Stimulated activated naive CD8-positive, alpha-beta T cell treated with anti-CD3 and anti-CD28 coated beads, Interleukin-15, amount 100 ng/mL, for 72 hours (primary cell): ENCODE results near the gene TCEA2.

Experiments used
- ATAC-seq: fragments of 150-1000 bp; cut with Tn5 transposase; 2 replicates; pipeline ENCODE4 v1.10.0; 2021; ENCODE audit warnings: mild to moderate bottlenecking, moderate library complexity
- DNase-seq, 2 donors: peaks; one replicate each; pipeline ENCODE4 v3.0.0; 2021 to 2022
- H3K27ac Mint-ChIP-seq, 2 donors: one replicate each; pipeline ENCODE4 v1.8.0; 2022; ENCODE audit warnings: mild to moderate bottlenecking in 2 of 2, mixed read lengths in 2 of 2, moderate library complexity in 2 of 2
- H3K27me3 Mint-ChIP-seq: one replicate; pipeline ENCODE4 v1.8.0; 2022; ENCODE audit warnings: mixed read lengths
- H3K4me1 Mint-ChIP-seq: one replicate; pipeline ENCODE4 v1.8.0; 2022; ENCODE audit warnings: mild to moderate bottlenecking, mixed read lengths
- H3K4me3 Mint-ChIP-seq, 2 donors: one replicate each; pipeline ENCODE4 v1.8.0; 2022; ENCODE audit warnings: mild to moderate bottlenecking in 2 of 2, mixed read lengths in 2 of 2, moderate library complexity in 1 of 2
- H3K9me3 Mint-ChIP-seq, 2 donors: one replicate each; pipeline ENCODE4 v1.8.0; 2022; ENCODE audit warnings: mixed read lengths in 2 of 2

The TCEA2 gene

GRCh38 chr20:64074963-64075362 lies 12.0 kb downstream of the TCEA2 start:
- no peak overlapping the region for H3K4me3 Mint-ChIP-seq
- ATAC-seq (no peak), DNase-seq (no peak)
- H3K27ac Mint-ChIP-seq, result peak overlapping the region in 1 of 2 donors; percentile 67
- no peaks in the 10 kb centered on the region for H3K9me3 Mint-ChIP-seq
- H3K27me3 Mint-ChIP-seq, result no peaks in the 10 kb centered on the region
- H3K4me1 Mint-ChIP-seq, result peaks cover 60% of the 10 kb centered on the region

DNA sequence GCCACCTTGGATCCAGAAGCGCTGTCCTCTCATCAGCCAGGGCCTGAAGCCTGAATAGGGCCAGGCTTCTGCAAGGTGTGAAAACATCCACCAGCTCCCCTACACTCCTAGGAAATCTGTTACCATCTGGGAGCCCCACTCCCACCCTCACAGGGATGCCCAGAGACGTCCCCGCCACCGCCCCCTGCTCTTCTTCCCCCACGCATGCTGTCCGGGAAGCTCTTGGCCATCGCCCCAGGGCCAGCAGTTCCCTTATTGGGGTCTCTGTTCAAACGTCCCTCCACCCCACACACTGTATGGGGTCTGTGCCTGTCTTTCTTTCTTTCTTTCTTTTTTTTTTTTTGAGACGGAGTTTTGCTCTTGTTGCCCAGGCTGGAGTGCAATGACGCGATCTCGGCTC lies 12.6 kb downstream of the TCEA2 start:
- Mint-ChIP-seq H3K9me3 (no peaks in the 10 kb centered on the region), H3K27ac (peak overlapping the region in 1 of 2 donors; percentile 86), H3K27me3 (peaks cover 2% of the 10 kb centered on the region), H3K4me1 (peaks cover 66% of the 10 kb centered on the region), H3K4me3 (no peak overlapping the region)
- ATAC-seq (no peak), DNase-seq (no peak)

GRCh38 chr20:64076061-64076997 lies 13.3 kb downstream of the TCEA2 start:
- H3K4me1 Mint-ChIP-seq, result peaks cover 72% of the 10 kb centered on the region
- DNase-seq, result no peak

DNA sequence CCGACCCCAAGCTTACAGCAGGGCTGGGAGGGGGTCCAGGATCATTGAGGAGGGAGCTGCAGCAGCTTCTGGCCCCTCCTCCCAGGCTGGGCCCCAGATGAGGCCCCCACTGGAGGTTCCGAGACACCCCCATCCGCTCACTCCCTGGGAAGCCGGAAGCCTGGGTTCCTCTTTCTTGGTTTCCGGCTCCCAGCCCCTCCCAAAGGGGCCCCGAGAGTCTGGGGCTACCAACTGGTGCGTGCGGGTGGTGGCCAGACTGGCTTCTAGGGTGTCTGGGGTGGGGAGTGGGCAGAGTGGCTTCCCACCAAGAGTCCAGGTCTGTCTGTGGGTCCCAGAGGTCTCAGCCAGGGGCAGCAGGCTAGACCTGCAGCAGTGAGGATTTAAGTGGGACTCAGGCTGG lies 14.1 kb downstream of the TCEA2 start:
- Mint-ChIP-seq H3K9me3 (no peaks in the 10 kb centered on the region), H3K27ac (peak overlapping the region in 1 of 2 donors; percentile 92), H3K4me3 (peak overlapping the region; percentile 96 to 98), H3K4me1 (peaks cover 73% of the 10 kb centered on the region), H3K27me3 (peaks cover 15% of the 10 kb centered on the region)
- ATAC-seq (peak; percentile 46), DNase-seq (peak in 1 of 2 donors; percentile 59)

More at GRCh38 chr20:64076061-64076997, 13.3 kb downstream of the TCEA2 start:
- Mint-ChIP-seq H3K27me3 (peaks cover 7% of the 10 kb centered on the region), H3K27ac (peak overlapping the region in 1 of 2 donors; percentile 80), H3K9me3 (no peaks in the 10 kb centered on the region), H3K4me3 (peak overlapping the region; percentile 96 to 98)
- ATAC-seq, result no peak

DNA sequence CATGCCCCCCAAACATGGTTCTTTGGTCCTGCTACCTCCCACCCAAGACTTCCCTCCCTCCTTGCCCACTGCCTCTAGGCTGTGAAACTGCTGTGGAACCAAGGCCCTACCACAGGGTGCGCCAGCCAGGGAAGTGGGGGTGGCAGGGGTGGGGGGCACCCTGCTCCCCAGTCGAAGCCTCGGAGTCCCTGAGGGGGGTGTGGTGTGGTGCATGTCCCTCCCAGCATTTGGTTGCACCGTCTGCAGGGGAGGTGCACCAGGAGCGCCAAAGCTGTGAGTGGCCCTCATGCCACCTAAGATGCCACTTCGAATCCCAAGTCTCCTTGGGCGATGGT lies 14.5 kb downstream of the TCEA2 start:
- ATAC-seq (peak; percentile 8), DNase-seq (no peak)
- Mint-ChIP-seq H3K27ac (no peak overlapping the region), H3K9me3 (no peaks in the 10 kb centered on the region), H3K4me3 (peak overlapping the region; percentile 96 to 98), H3K4me1 (peaks cover 73% of the 10 kb centered on the region), H3K27me3 (peaks cover 16% of the 10 kb centered on the region)

DNA sequence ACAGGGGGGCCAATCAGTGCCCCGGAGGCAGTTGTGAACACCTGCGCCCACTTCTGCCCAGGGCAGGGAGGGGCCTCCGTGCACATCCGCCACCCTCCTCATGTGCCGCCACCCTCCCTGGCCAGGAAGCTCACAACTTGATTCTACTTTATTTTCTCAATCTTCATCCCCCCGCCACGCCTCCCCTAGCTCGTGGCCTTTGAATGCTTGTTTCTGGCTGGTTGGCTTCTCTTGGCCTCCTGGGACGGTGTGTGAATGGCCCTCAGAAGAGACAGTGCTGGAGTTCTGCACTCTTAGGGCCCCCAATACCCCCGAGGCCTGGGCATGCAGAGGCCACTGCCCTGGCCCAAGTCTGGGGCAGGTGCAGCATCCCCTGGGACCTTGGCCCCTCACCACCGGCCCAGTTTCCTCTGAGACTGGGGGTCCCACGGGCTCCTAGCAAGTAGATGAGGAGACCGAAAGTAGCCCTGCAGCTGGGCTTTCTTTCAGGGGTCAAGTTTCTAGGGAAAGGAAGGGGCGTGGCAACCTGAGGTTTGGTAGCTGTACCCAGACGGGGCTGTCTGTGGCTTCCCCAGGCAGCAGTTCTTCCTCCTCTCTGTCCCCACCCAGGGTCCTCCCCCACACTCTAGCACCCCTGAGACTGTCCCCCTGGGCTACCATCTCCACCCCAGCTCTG lies 15.0 kb downstream of the TCEA2 start:
- Mint-ChIP-seq H3K27ac (peak overlapping the region in 1 of 2 donors; percentile 61), H3K4me3 (peak overlapping the region; percentile 96 to 98), H3K9me3 (no peaks in the 10 kb centered on the region), H3K27me3 (peaks cover 16% of the 10 kb centered on the region), H3K4me1 (peaks cover 76% of the 10 kb centered on the region)
- peak; percentile 69 for ATAC-seq
- peak in 1 of 2 donors; percentile 73 for DNase-seq

- ATAC-seq (no peak), DNase-seq (no peak)
- peak overlapping the region; percentile 78 for H3K27ac Mint-ChIP-seq
- peaks cover 16% of the 10 kb centered on the region for H3K27me3 Mint-ChIP-seq
- H3K4me3 Mint-ChIP-seq, result peak overlapping the region; percentile 96 to 98
- no peaks in the 10 kb centered on the region for H3K9me3 Mint-ChIP-seq
- H3K4me1 Mint-ChIP-seq, result peaks cover 80% of the 10 kb centered on the region
Measured at GRCh38 chr20:64078934-64079272, 15.9 kb downstream of the TCEA2 start.

- ATAC-seq, result peak; percentile 41
- H3K27me3 Mint-ChIP-seq, result peaks cover 22% of the 10 kb centered on the region
- H3K4me1 Mint-ChIP-seq, result peaks cover 81% of the 10 kb centered on the region
- peak within 1 kb of the TSS; percentile 78 for H3K27ac Mint-ChIP-seq
- peak; percentile 58 to 70 for DNase-seq
- H3K9me3 Mint-ChIP-seq, result no peaks in the 10 kb centered on the region
- peak within 1 kb of the TSS; percentile 96 to 98 for H3K4me3 Mint-ChIP-seq
Measured at GRCh38 chr20:64079273-64080012, 16.4 kb downstream of the TCEA2 start, which contains the start of gene RGS19. Gene RGS19 (minus strand): TSS chr20:64079518. CDS start chr20:64076886, 2,632 bp downstream.

GRCh38 chr20:64080013-64080812 lies 17.2 kb downstream of the TCEA2 start, which contains the start of gene OPRL1:
Gene OPRL1 (plus strand): TSS chr20:64080082. CDS start chr20:64092721, 12,639 bp downstream.
- no peaks in the 10 kb centered on the region for H3K9me3 Mint-ChIP-seq
- peaks cover 30% of the 10 kb centered on the region for H3K27me3 Mint-ChIP-seq
- peak within 1 kb of the TSS; percentile 78 for H3K27ac Mint-ChIP-seq
- DNase-seq, result peak; percentile 59 to 64
- peaks cover 83% of the 10 kb centered on the region for H3K4me1 Mint-ChIP-seq
- ATAC-seq, result peak; percentile 42
- peak within 1 kb of the TSS; percentile 96 to 98 for H3K4me3 Mint-ChIP-seq

- DNase-seq (no peak), ATAC-seq (no peak)
- H3K4me3 Mint-ChIP-seq, result peak overlapping the region; percentile 74 to 77
- H3K27ac Mint-ChIP-seq, result no peak overlapping the region
- H3K9me3 Mint-ChIP-seq, result no peaks in the 10 kb centered on the region
- H3K27me3 Mint-ChIP-seq, result peaks cover 37% of the 10 kb centered on the region
- peaks cover 75% of the 10 kb centered on the region for H3K4me1 Mint-ChIP-seq
Measured at GRCh38 chr20:64080813-64081623, 18.0 kb downstream of the TCEA2 start.

DNA sequence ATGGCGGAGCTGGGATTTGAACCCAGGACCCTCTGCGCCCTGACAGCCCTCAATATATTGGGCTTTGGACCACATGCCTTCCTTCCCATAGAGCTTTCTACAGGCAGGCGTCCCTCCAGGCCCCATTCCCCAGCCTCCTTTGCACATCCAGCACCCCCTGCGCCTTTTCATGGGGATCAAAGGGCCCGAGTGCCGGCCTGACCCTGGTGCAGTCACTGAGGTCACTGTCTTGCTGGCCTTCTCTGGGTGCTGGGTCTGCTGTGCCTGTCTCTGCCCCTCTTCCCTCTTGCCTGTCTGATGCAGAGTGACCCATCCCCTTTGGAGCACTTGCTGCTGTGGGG lies 18.6 kb downstream of the TCEA2 start:
- Mint-ChIP-seq H3K27ac (peak overlapping the region in 1 of 2 donors; percentile 47), H3K4me1 (peaks cover 70% of the 10 kb centered on the region), H3K9me3 (peaks cover 0 to 2% of the 10 kb centered on the region in 2 donors), H3K4me3 (peak overlapping the region; percentile 33 to 84), H3K27me3 (peaks cover 37% of the 10 kb centered on the region)
- ATAC-seq (no peak), DNase-seq (no peak)

GRCh38 chr20:64082126-64082731 lies 19.2 kb downstream of the TCEA2 start:
- Mint-ChIP-seq H3K4me3 (peak overlapping the region; percentile 84 to 86), H3K27ac (no peak overlapping the region), H3K4me1 (peaks cover 63% of the 10 kb centered on the region), H3K9me3 (peaks cover 0 to 6% of the 10 kb centered on the region in 2 donors), H3K27me3 (peaks cover 37% of the 10 kb centered on the region)
- DNase-seq (no peak), ATAC-seq (no peak)

DNA sequence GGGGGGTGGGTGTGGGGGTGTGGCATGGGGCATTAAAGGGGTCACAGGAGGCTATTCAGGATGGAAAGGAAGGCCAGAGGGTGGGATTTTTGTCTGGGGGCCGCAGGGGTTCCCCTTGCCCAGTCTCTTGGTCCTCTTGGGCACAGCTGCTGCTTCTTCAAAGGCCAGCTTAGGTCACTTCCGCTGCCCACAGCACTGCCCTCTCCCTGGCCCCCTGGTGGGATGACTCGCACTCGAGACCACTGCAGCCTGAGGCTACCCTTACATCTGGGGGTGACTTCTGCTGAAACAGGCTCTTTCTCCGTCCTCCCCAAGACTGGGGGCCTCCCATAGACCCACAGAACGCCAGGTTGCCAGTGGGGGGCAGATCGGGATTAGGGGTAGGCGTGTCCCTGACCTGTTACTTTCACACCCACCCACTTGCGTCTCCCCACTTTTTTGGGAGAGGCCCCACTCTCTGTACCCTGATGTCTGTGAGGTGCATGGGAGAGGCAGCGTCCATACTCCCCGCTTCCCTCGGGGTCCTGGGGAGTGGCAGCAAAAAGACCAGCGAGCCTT lies 19.9 kb downstream of the TCEA2 start:
- peak overlapping the region; percentile 84 to 86 for H3K4me3 Mint-ChIP-seq
- H3K27me3 Mint-ChIP-seq, result peaks cover 37% of the 10 kb centered on the region
- peaks cover 0 to 11% of the 10 kb centered on the region in 2 donors for H3K9me3 Mint-ChIP-seq
- H3K27ac Mint-ChIP-seq, result no peak overlapping the region
- DNase-seq (no peak), ATAC-seq (no peak)
- peaks cover 57% of the 10 kb centered on the region for H3K4me1 Mint-ChIP-seq
